ENCODE results near the gene PRPF38A.

DNA sequence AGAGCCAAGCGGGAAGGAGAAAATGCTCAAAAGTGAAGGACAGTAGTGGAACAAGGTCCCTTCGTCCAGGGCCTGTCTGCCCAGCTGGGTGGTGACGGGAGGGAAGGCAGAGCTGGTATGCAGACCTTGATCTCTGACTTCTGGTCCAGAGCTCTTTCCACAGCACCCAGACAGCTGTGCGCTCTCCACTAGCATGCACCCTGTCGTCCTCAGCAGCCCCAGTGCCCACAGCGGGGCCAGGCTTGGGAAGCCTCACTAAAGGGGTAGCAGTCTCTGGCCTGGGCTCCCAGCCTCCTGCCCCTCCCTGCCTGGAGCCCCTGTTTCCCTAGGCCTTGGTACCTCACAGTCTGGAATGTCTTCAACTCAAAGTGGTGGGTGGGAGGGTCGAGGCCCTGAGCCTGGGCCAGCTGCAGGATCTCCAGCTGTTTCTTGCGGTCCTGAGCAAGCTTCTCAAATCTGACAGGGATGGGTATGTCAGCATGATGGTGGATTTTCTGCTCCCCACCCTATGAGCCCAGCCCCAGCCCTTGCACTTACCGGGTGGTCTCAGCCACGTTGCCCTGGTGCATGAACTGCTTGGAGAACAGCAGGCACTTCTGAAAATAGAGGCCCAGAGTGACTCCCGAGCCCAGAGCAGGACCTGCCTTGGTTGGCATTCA lies 48.4 kb upstream of the PRPF38A start:
- TF ChIP-seq, protein P1, sequence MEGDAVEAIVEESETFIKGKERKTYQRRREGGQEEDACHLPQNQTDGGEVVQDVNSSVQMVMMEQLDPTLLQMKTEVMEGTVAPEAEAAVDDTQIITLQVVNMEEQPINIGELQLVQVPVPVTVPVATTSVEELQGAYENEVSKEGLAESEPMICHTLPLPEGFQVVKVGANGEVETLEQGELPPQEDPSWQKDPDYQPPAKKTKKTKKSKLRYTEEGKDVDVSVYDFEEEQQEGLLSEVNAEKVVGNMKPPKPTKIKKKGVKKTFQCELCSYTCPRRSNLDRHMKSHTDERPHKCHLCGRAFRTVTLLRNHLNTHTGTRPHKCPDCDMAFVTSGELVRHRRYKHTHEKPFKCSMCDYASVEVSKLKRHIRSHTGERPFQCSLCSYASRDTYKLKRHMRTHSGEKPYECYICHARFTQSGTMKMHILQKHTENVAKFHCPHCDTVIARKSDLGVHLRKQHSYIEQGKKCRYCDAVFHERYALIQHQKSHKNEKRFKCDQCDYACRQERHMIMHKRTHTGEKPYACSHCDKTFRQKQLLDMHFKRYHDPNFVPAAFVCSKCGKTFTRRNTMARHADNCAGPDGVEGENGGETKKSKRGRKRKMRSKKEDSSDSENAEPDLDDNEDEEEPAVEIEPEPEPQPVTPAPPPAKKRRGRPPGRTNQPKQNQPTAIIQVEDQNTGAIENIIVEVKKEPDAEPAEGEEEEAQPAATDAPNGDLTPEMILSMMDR (IDR thresholded peaks at IDR 0.05): no peak
- no peak for TF ChIP-seq POLR2A (IDR thresholded peaks at IDR 0.05)
- TF ChIP-seq POLR2AphosphoS5 (IDR thresholded peaks at IDR 0.05): no peak

All from suprapubic skin (tissue), 4 donors.